ENCODE results near the gene CIRBP.

- TF ChIP-seq CTCF (IDR thresholded peaks at IDR 0.05): no peak
- no peak for TF ChIP-seq POLR2A (IDR thresholded peaks at IDR 0.05)
- TF ChIP-seq EP300 (IDR thresholded peaks at IDR 0.05): no peak
These were observed 28.2 kb upstream of the CIRBP start for GRCh38 chr19:1240925-1241324.
